Prostate gland (tissue), 2 donors: ENCODE data around the gene MTFP1. TPM values are rescaled to one million over a fixed set of nuclear protein-coding genes. Genes with fewer than 3 reads are reported as not detected.

Experiments
- DNase-seq: peaks from one replicate; pipeline ENCODE4 v3.0.0-alpha.2; 2019; ENCODE audit warnings: low spot score
- H3K27ac ChIP-seq, 2 donors: fragments of 200-600 bp; sonication (generic); 2 replicates each; pipeline ENCODE4 v1.5.1; 2017 to 2019
- H3K27me3 ChIP-seq: fragments of 200-600 bp; sonication (generic); replicated peaks from 2 replicates; pipeline ENCODE4 v1.5.1; 2019; ENCODE audit not compliant: insufficient read depth
- H3K36me3 ChIP-seq, 2 donors: fragments of 200-600 bp; sonication (generic); 1 replicate in 1 of 2; 2 replicates in 1 of 2; pipeline versions ENCODE4 v1.5.1 to v1.8.1; 2017 to 2019
- H3K4me1 ChIP-seq: fragments of 200-600 bp; sonication (generic); replicated peaks from 2 replicates; pipeline ENCODE4 v1.5.1; 2019
- H3K4me3 ChIP-seq, 2 donors: fragments of 200-600 bp; sonication (generic); 2 replicates each; pipeline ENCODE4 v1.5.1; 2017 to 2019
- H3K9me3 ChIP-seq: fragments of 200-600 bp; sonication (generic); 2 replicates; pipeline ENCODE4 v1.5.1; 2017
- POLR2A ChIP-seq: fragments of 450-650 bp; IDR thresholded peaks from one replicate; pipeline ENCODE4 v1.6.1; 2016; ENCODE audit warnings: antibody characterized with exemption, mild to moderate bottlenecking
- POLR2AphosphoS5 ChIP-seq: sonication (generic); formaldehyde crosslinking; IDR thresholded peaks from one replicate; pipeline ENCODE4 v1.6.1; 2017; ENCODE audit warnings: antibody characterized with exemption
- WGBS: methylation state at CpG from one replicate; pipeline ENCODE4 v1.1.5; 2018; 5-methylcytosine and 5-hydroxymethylcytosine counted together
- intact Hi-C: fragments of 100-400 bp; cut with DNase I; formaldehyde crosslinking; loops from one replicate; pipeline ENCODE4 v1.14.2; 2022
- total RNA-seq, 2 donors: library from RNA; depleted of rRNA; stranded (reverse); fragments of >200 nt; gene quantifications; one replicate each; pipeline ENCODE4 v1.1.0, GENCODE V29; 2016
- TF ChIP-seq, protein P1 (sequence below), 4 experiments: fragments of 200-600 bp in 2 of 4; fragments of 450-650 bp in 2 of 4; sonication (generic) in 2 of 4; IDR thresholded peaks; 1 replicate in 3 of 4; 2 replicates in 1 of 4; pipeline ENCODE4 v1.5.1; 2016 to 2019; ENCODE audit warnings: antibody characterized with exemption in 4 of 4, mild to moderate bottlenecking in 2 of 4, moderate library complexity in 2 of 4

Gene MTFP1
- total RNA-seq, 2 donors from 2014 or later, result 14.1 to 28.1 TPM

GRCh38 chr22:30422481-30423300 lies 2.9 kb upstream of the MTFP1 start:
- TF ChIP-seq, protein P1, sequence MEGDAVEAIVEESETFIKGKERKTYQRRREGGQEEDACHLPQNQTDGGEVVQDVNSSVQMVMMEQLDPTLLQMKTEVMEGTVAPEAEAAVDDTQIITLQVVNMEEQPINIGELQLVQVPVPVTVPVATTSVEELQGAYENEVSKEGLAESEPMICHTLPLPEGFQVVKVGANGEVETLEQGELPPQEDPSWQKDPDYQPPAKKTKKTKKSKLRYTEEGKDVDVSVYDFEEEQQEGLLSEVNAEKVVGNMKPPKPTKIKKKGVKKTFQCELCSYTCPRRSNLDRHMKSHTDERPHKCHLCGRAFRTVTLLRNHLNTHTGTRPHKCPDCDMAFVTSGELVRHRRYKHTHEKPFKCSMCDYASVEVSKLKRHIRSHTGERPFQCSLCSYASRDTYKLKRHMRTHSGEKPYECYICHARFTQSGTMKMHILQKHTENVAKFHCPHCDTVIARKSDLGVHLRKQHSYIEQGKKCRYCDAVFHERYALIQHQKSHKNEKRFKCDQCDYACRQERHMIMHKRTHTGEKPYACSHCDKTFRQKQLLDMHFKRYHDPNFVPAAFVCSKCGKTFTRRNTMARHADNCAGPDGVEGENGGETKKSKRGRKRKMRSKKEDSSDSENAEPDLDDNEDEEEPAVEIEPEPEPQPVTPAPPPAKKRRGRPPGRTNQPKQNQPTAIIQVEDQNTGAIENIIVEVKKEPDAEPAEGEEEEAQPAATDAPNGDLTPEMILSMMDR (IDR thresholded peaks at IDR 0.05), result no peak
- peak; percentile 88 for TF ChIP-seq POLR2AphosphoS5
- TF ChIP-seq POLR2A, result no peak
- H3K4me3 ChIP-seq, result peak overlapping the region; percentile 33 to 48
- DNase-seq, result peak; percentile 87
- no peaks in the 10 kb centered on the region for H3K27me3 ChIP-seq
- H3K9me3 ChIP-seq, result no peaks in the 10 kb centered on the region
- peaks cover 32% of the 10 kb centered on the region for H3K4me1 ChIP-seq
- intact Hi-C loops, result no loop called here
- WGBS, result 23% methylated on average over 18 of the region's 18 CpGs
- H3K36me3 ChIP-seq, result no peaks in the 10 kb centered on the region
- peak overlapping the region; percentile 95 to 96 for H3K27ac ChIP-seq

- WGBS, result 1% methylated on average over 44 of the region's 45 CpGs
- intact Hi-C loops, result no loop called here
- DNase-seq, result peak; percentile 33
- peak overlapping the region; percentile 95 to 96 for H3K27ac ChIP-seq
- TF ChIP-seq POLR2A (peak; percentile 73), POLR2AphosphoS5 (no peak)
- TF ChIP-seq, protein P1 (IDR thresholded peaks at IDR 0.05), result peak in 2 of 4 experiments; percentile 25 to 34
- H3K4me3 ChIP-seq, result peak overlapping the region; percentile 33 to 48
- no peaks in the 10 kb centered on the region for H3K9me3 ChIP-seq
- peaks cover 31% of the 10 kb centered on the region for H3K4me1 ChIP-seq
- H3K36me3 ChIP-seq, result no peaks in the 10 kb centered on the region
- no peaks in the 10 kb centered on the region for H3K27me3 ChIP-seq
Measured at GRCh38 chr22:30423301-30423958, 2.1 kb upstream of the MTFP1 start.

GRCh38 chr22:30423959-30424533 lies 1.5 kb upstream of the MTFP1 start:
- Histone ChIP-seq H3K27me3 (no peaks in the 10 kb centered on the region), H3K4me1 (peaks cover 28% of the 10 kb centered on the region), H3K36me3 (no peaks in the 10 kb centered on the region), H3K27ac (peak overlapping the region; percentile 95 to 96), H3K9me3 (no peaks in the 10 kb centered on the region), H3K4me3 (peak overlapping the region; percentile 33 to 48)
- peak; percentile 99 for DNase-seq
- TF ChIP-seq, protein P1 (IDR thresholded peaks at IDR 0.05), result no peak
- TF ChIP-seq POLR2A, result peak; percentile 68
- TF ChIP-seq POLR2AphosphoS5, result peak; percentile 98
- intact Hi-C loops, result loop anchor here (2.0 kb wide), 1 partner anchor 27 kb away; the partner anchor contains the start of gene SEC14L2
- WGBS, result under 1% methylated on average over 31 of the region's 31 CpGs

GRCh38 chr22:30424534-30425326 lies 838 bp upstream of the MTFP1 start:
- Histone ChIP-seq H3K27me3 (no peaks in the 10 kb centered on the region), H3K4me1 (peaks cover 28% of the 10 kb centered on the region), H3K27ac (peak overlapping the region; percentile 95 to 96), H3K4me3 (peak overlapping the region; percentile 34 to 48), H3K36me3 (no peaks in the 10 kb centered on the region), H3K9me3 (no peaks in the 10 kb centered on the region)
- no peak for DNase-seq
- WGBS, result 31% methylated on average over 20 of the region's 20 CpGs
- intact Hi-C loops, result loop anchor here (2.0 kb wide), 1 partner anchor 28 kb away; the partner anchor contains the start of gene SEC14L2
- TF ChIP-seq POLR2AphosphoS5 (no peak), POLR2A (no peak)
- TF ChIP-seq, protein P1 (IDR thresholded peaks at IDR 0.05), result no peak
